NCI-H510A treated with DMSO at 0.1 percent for 48 hours (cell line): ENCODE data around the gene OPRD1.

ENCODE experiments used
- DNase-seq: peaks from one replicate; lab custom pipeline; 2025; lab: John Stamatoyannopoulos, UW

OPRD1 gene

DNA sequence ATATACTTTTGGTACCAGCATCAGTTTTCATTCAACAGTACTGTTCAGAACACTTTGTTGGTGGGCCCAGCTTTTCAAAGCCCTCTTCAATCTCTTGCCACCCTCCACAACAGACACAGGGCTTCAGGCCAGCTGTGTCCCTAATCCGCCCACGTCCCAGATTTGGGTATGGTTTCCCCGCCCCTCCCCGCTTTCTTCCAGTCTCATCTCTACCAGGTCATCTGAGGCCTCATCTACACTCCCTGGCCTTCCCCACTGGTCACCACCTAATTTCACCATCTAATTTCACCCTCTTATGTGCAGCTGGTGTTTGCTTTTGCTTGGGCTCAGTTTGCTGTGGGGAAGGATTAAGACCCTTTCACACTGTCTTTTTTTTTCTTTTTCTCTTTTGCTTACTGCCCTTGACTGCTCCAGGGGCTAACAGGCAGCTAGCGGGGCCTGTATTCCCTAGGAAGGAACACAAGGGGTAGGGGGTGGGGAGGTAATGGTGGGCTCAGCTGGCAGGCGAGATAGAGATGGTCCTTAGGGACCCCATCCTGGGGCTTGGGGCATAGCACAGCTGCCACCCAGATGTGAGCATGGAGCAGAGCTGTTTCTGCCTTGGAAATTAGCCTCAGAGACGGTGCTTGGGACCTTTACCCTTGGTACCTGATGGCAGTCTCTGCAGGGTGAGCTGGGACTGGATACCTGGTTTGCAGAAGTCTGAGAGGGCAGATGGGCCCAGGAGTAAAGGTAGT, 98.6 kb downstream of the OPRD1 start:
- DNase-seq = no peak

DNA sequence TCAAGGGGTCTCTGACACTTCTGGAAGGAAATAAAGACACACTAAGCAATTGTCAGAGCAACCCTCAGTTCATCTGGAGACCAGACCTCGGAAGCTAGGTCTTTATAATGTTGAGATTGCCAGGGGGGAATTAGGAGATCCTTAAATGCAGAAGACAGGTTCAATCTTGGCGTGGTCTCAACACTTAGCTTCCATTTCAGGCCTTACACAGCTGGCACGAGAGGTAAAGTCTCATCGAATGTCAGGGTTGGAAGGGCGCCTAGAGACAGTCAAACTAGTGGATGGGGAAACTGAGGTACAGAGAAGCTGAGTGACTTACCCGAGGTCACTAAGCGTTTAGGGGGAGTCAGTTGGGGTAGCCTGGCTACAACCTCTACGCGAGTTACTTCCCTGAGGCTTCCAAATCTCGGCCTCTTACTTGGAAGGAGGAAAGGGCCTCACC, 101.8 kb downstream of the OPRD1 start:
- DNase-seq = no peak

DNA sequence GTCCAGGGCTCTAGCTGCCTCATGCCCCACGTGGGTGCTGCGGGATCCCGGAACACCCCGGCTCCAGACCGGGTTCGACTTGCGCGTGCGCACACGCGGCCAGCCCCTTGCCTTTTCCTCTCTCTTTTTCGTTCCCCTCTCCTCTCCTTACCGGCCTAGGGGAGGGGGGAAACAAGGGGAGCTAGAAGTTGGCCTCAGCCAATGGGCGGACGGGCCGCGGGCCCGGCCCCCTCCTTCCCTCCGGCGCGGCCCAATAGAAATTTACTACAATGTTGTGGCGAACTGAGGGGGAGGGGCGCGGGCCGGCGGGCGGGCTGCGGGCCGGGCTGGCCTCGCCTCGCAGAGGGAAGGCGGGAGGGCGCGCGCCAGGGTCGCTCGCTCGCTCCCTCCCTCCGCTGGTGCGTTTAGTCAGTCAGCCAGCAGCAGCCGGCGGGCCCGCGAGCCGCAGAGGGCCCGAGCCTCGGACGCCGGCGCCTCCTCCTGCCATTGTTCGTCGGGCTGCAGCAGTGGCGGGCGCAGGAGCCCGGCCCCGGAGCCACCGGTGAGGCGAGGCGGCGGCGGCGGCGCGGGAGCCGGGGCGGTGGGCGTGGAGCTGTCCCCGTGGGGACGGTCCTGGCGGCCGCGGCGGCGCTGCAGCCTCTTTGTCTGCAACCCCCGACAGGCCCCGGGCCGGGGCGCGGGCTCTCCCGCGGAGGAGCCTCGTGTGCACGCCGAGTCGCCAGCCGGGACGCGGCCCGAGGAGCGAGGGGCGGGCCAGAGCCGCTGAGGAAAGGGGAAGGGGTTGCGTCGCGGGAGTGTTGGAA, 102.5 kb downstream of the OPRD1 start, which contains the start of gene EPB41:
Gene EPB41 (plus strand): TSS at position 342 of the 803 bp plus-strand sequence. CDS start 72,869 bp downstream, outside the sequence.
- peak; percentile 93 for DNase-seq

DNA sequence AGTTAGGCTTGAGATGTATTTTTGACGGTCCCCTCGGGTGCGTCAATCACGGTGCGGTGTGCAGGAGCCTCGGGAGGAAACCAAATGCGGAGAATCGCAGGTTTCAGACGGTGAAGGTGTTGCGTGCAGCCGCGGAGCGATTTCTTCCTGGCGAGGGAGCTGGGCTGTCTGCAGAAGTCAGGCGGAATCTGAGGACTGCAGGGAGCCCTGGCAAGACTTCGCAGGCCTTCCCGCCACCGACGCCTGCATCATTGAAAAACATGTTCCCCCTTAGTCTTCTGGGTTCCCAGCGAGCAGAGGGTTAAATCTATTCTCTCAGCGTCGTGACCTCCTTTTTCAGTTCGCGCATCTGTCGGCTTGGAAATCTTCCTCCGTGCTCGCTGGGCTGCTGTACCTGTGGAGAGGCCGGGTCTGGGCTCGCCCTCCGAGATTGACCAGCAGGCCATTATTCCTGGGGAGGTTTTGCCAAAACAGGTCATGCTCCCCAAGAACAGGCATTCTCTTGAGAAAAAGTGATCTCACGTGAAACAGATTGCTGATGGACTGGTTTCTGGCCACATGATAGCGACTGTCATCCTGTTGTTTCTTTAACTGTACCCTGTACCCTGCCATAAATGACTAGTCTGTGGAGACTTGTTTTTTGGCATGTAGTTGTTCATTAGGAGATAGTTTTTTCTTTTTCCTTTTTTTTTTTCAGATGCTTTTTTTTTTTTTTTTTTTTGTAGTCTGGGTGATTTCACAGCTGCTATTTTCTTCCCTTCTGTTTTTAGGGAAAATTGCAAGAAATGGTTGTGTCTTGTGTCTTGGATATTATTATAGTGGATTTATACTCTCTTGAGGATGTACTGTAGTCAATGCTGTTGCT, 103.3 kb downstream of the OPRD1 start:
- DNase-seq = no peak

DNA sequence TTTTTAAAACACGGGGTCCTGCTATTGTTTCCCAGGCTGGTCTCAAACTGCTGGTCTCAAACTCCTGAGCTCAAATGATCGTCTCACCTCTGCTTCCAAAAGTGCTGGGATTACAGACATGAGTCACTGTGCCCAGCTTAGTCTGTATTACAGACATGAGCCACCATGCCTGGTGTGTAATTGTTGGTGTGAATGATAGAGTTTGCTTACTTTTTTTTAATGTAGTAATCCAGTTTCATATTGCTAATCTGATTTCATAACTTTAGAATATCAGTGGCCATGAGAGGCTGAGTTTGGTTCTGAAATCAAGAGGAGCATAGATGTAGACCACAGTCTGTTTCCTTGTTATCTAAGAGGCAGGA, 105.8 kb downstream of the OPRD1 start:
- no peak for DNase-seq
